Fibroblast of skin of left biceps (primary cell): ENCODE results near the gene DIRAS1.
"Not testable (repeated sequence)": the region's sequence is repeated elsewhere in the genome, so short reads cannot be mapped to it uniquely, and the experiment has no call there.

Experiments
- DNase-seq, 2 experiments: peaks; one replicate each; pipeline ENCODE4 v3.0.0-alpha.2; 2013; ENCODE audit warnings: low read depth in 2 of 2

Gene DIRAS1

DNA sequence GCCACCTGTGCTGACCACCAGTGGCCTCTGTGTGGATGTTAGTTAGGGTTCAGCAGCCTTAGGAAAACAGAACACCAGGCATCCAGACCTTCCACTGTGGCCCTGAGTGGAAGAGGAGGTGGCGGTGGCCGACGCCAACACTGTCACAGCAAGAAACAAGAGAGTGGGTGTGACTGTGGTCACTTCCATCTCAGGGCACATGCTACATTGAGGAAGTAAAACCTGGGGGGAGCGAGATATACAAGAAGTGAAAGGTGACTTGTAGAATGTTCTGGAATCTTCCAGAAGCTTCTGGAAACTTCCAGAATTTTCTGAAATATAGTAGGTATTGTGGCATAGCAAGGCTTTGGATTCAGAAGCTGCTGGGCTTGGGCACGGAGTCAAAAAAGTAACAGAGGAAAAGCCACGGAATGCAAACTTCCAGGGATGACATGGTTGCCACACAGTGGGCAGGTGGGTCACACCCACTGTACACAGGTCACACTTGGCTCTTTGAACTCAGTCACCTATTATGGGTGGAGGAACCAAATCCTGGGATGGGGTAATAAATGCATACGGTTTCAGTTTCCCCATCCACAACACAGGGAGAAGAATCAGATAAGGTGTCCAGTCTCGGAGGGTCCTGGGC is 43.0 kb downstream of the DIRAS1 start:
- no peak for DNase-seq

DNA sequence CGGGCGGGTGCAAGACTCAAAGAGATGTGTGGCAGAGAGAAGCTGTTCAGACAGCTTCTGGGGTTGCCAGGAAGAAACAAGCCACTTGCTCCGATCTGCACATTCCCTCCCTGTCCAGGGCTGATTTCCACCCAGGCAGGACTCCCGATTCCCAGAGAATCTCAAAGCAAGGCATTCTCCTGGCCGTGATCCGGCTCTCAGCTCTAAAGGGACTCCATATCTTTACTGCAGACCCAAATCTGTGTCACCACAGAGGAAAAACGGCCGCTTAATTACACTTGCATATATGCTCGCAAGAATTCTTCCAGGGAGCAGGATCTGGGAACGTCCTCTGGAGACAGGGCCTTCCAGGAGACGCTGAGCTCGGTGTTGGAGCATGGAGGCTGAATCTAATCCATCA is 44.3 kb downstream of the DIRAS1 start:
- DNase-seq: no peak

DNA sequence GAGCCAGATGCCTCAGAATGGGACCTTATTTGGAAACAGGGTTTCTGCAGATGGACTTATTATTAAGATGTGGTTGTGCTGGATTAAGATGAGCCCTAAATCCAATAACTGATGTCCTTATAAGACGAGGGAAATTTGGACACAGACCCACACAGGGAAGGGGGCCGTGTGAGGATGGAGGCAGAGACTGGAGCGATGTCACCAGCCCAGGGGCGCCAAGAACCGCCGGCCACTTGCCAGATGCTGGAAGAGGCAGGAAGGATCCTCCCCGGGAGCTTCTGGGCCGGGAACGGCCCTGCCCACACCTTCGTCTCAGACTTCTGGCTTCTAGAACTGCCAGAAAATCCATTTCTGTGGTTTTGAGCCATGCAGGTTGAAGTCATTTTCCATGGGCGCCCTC is 45.3 kb downstream of the DIRAS1 start:
- DNase-seq: no peak

DNA sequence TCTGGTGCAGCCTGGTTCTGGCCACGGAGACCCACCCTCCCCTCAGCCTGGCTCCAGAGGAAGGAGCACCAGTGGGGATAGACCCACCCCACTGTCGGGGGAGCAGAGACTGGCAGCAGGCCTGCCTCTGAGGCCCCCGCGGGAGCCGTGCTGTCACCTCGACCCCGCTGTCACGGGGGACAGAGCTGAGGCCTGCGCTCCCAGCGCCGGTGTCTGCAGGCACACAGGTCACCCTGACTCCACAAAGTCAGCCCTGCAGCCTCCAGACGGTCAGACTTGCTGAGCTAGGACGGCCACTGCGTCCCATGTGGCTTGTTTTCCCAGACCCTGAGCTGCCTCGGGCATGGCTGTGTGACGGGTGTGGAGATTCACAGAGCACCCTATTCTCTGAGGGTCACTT is 51.0 kb downstream of the DIRAS1 start:
- no peak for DNase-seq

DNA sequence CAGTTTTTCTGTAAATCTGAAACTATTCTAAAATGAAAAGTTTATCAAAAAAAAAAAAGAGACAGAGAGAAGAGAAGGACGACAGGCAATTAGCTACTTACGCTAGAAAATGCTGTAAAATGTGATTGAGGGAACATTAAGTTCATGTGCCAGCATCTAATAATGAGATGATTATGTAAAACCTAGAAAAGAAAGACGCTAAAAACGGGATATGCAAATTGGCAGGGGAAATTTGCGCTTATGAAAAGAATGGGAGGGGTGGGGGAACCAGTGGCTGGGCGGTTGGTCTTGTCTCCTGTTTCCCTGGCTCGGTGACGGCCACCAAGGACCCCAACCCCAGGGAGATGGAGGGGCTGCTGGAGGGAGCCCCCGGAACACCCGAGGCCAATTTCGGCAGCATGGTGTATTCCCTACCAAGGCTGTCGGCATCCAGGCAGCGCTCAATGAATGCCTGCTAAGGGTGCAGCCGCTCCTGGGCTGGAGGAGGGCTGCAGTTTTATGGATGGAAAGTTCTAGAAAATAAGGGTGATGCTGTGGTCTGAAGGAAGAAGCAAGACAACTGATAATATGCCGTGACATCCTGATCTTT is 52.9 kb downstream of the DIRAS1 start:
- DNase-seq: no peak

DNA sequence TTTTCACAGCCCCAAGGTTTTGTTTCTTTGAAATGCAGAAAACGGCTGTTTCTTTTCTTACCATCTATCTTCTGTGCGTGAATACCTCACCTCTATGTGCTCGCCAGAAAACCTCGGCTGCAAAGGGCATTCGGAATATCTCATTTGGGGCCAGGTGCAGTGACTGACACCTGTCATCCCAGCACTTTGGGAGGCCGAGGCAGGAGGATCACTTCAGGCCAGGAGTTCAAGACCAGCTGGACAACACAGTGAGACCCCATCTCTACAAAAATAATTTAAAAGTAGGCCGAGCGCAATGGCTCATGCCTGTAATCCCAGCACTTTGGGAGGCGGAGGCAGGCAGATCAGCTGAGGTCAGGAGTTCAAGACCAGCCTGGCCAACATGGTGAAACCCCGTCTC is 53.8 kb downstream of the DIRAS1 start:
- DNase-seq: not testable (repeated sequence)

DNA sequence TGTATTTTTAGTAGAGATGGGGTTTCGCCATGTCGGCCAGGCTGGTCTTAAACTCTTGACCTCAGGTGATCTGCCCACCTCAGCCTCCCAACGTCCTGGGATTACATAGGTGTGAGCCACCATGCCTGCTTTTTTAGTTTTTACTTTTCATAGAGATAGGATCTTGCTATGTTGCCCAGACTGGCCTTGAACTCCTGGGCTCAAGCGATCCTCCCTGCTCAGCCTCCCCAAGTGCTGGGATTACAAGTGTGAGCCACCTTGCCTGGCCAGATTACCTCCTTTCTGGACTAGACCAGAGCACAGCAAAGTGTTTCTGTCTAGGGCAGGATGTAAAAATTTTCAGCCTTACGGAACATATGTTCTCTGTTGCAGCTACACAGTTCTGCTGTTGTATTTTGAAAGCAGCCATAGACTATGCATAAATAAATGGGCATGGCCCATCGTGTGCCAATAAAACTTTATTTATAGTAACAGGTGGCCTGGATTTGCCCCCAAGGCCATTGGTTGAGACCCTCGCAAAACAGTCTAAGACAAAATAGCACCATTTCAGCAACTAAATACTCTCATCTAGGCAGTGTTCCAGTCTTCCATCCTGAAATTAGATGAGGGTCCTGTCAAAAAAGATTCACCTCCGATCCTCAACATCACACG is 54.7 kb downstream of the DIRAS1 start:
- DNase-seq: no peak

DNA sequence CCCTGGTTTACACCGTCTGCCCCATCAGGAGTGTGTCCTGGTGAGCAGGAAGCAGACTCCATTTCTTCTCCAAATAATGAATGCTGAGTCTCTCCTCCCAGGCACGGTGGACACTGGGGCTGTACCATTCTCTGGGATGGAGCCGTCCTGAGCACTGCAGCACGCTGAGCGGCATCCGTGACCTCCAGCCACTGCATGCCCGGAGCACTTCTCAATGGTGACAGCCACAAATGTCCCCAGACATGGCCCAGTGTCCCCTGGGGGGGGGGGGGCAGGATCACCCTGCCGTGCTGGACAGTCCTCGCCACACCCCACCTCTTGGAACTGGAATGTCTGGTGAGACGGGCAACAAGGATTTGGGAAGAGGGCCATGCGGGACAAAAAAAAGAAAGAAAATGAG is 56.1 kb downstream of the DIRAS1 start:
- no peak for DNase-seq
